Activated T-helper 1 cell treated with Interleukin-2 at 50 U/mL for 16 hours (primary cell): Measurements from ENCODE around the gene DDX20.
"Not testable (repeated sequence)": the region's sequence is repeated elsewhere in the genome, so short reads cannot be mapped to it uniquely, and the experiment has no call there.

Source experiments
- DNase-seq: peaks from one replicate; pipeline ENCODE4 v3.0.0-alpha.2; 2020; ENCODE audit warnings: low read depth

The DDX20 gene

GRCh38 chr1:111792249-111792648 lies 36.5 kb downstream of the DDX20 start:
- no peak for DNase-seq

- DNase-seq = no peak
These were observed 38.2 kb downstream of the DDX20 start for GRCh38 chr1:111793923-111794322.

- no peak for DNase-seq
These were observed 39.7 kb downstream of the DDX20 start for GRCh38 chr1:111795401-111795800.

GRCh38 chr1:111798580-111798979 lies 42.9 kb downstream of the DDX20 start:
- DNase-seq = no peak

- not testable (repeated sequence) for DNase-seq
These were observed 44.0 kb downstream of the DDX20 start for GRCh38 chr1:111799722-111800121.

- no peak for DNase-seq
These were observed 45.6 kb downstream of the DDX20 start for GRCh38 chr1:111801071-111801850.

- no peak for DNase-seq
These were observed 46.4 kb downstream of the DDX20 start for GRCh38 chr1:111802110-111802509.

GRCh38 chr1:111802984-111803383 lies 47.3 kb downstream of the DDX20 start:
- no peak for DNase-seq

- no peak for DNase-seq
These were observed 48.2 kb downstream of the DDX20 start for GRCh38 chr1:111803951-111804350.

GRCh38 chr1:111804776-111805175 lies 49.1 kb downstream of the DDX20 start:
- DNase-seq = no peak

- no peak for DNase-seq
These were observed 49.5 kb downstream of the DDX20 start for GRCh38 chr1:111805251-111805650.

- DNase-seq = no peak
These were observed 56.2 kb downstream of the DDX20 start for GRCh38 chr1:111811891-111812290.

- no peak for DNase-seq
These were observed 56.6 kb downstream of the DDX20 start for GRCh38 chr1:111812306-111812705.

- DNase-seq = no peak
These were observed 58.0 kb downstream of the DDX20 start for GRCh38 chr1:111813440-111814304.

- DNase-seq = no peak
These were observed 58.6 kb downstream of the DDX20 start for GRCh38 chr1:111814305-111814628.

- DNase-seq = no peak
These were observed 58.9 kb downstream of the DDX20 start for GRCh38 chr1:111814642-111815041.
